Fibroblast of skin of left biceps (primary cell): ENCODE data around the gene IFT57.
A peak's percentile ranks its signal among the peaks of the same experiment; 100 is the strongest.
"Not testable (repeated sequence)": the region's sequence is repeated elsewhere in the genome, so short reads cannot be mapped to it uniquely, and the experiment has no call there.

ENCODE experiments used
- DNase-seq, 2 experiments: peaks; one replicate each; pipeline ENCODE4 v3.0.0-alpha.2; 2013; ENCODE audit warnings: low read depth in 2 of 2

Gene IFT57

DNA sequence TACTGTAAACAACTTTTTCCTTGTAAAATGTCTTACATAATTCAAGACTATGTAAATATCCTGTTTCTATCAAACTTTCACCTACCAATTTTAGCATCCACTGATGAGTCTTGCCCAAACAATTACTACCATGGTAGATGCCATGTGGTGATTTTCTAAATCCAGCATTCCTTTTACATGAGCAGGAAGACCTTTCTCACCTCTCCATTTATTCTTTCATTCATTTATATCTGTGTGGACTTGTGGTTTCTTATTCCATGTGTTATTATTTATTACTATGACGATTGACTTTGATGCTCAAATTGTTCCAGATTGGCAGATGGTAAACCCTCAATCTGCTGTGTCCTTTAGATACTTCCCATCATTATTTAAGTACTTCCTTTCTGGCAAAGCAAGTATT, 62.4 kb downstream of the IFT57 start:
- DNase-seq: no peak

DNA sequence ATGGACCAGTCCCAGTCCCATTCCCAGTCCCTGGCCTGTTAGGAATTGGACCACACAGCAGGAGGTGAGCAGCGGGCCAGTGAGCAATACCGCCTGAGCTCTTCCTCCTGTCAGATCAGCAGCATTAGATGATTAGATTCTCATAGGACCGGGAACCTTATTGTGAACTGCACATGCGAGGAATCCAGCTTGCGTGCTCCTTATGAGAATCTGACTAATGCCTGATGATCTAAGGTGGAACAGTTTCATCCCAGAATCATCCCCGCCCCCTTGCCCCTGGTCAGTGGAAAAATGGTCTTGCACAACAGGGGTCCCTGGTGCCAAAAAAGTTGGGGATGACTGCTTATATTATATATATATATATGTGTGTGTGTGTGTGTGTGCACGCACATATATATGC, 63.1 kb downstream of the IFT57 start:
- DNase-seq: no peak

DNA sequence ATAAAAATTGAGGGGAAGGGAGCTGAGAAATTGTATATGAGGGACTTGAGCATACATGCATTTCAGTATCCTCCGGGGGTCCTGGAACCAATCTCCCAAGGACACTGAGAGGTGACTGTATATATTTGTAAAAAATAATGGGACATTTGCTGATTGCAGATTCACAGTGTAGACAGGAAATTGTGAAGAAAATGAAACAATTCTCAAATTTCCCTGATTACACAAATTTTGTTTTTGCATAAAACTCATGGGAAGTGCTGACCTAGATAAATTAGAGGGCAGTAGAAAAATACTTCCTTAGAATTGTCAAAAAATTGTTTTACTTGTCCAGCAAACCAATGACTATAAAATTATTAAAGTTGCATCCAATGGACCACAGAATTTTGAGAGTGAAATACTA, 64.0 kb downstream of the IFT57 start:
- no peak for DNase-seq

DNA sequence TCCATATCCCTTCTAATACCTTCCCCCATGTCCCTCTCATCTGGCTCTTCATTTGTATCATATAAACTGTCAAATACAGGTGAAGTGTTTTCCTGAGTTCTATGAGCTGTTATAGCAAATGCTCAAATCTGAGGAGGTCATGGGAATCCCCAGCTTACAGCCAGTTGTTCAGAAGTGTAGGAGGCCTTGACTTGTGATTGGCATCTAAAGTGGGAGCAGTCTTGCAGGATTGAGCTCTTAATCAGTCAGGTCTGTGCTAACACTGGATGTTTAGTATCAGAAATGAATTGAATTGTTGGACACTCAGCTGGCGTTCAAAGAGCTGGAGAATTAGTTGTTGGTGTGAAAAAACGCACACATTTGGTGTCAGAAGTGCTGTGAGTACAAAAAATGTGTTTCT, 65.0 kb downstream of the IFT57 start:
- DNase-seq: no peak

DNA sequence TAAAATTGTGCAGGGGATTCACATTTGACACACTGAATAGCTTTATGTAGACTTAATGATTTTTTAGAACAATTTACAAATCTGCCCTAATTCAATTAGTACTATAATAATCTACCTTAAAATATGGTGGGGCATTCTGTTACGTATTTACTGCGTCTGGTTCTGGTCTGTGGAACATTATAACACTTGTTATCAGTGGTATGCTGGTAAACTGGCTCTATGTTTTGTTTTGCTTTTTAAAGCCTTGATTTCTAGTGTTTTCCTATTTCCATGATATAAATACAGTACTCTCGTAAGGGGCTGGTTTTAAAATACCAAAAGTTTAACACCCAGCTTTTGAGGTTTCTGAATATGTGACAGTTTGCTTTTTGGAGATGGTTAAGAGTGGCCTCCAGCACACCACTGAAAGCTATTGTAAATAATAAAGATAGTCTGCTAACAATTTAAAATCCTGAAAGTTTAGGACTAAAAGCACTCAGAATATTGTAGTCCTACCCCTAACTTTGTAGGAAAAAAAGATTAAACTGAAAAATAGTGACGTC, 65.8 kb downstream of the IFT57 start:
- DNase-seq: no peak

DNA sequence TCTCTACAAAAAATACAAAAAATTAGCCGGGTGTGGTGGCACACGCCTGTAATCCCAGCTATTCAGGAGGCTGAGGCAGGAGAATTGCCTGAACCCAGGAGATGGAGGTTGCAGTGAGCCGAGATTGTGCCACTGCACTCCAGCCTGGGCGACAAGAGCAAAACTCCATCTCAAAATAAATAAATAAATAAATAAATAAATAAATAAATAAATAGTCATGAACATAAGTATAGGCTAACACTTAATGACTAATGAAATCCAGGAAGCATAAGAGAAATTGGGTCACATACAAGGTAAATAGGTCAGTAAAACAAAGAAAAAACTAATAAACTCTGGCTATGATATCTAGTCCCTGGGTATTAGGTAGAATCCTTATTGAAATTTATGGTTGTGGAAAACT, 66.6 kb downstream of the IFT57 start:
- not testable (repeated sequence) for DNase-seq

DNA sequence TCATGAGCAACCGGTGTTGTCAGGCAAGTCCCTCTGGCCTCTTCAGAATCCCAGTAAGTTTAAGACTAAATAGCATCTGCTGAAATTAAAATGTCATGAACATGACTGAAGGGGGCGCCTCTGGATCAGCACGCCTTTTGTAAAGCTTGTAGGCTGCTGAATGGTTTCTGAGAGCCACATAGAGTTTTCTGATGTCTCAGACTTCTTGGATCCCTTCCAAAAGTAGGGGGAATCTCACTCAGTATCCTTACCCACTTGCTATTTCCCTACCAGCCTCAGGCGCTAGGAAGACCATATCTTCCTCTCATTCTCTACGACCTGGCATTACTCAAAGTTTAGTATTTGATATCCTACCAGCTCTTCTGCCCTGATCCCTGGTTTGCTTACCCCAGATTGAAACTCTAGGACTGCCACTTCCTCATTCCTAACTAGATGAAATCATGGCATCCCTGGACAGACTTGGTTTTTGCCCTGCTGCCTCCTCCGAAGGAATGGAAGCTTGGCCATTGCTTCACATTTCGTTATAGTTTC, 68.7 kb downstream of the IFT57 start:
- peak in 1 of 2 experiments; percentile 46 for DNase-seq

DNA sequence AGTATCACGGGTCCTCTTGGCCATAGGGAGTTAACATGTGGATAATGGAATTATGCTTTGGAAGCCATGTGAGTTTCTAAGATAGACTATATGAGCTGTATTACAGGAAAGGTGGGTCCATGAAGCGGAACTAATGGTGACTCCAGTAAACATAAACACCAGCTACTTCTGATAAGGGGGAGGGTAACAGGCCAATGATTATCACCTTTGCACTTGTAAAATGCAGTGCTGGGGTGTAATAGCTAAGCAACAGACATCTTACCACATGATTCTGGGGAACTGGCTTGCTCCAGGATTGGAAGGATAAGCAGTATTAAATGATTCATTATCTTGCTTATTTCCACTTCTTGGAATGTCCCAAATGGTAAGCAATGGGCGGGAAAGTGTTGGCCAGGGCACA, 70.0 kb downstream of the IFT57 start:
- DNase-seq: no peak

DNA sequence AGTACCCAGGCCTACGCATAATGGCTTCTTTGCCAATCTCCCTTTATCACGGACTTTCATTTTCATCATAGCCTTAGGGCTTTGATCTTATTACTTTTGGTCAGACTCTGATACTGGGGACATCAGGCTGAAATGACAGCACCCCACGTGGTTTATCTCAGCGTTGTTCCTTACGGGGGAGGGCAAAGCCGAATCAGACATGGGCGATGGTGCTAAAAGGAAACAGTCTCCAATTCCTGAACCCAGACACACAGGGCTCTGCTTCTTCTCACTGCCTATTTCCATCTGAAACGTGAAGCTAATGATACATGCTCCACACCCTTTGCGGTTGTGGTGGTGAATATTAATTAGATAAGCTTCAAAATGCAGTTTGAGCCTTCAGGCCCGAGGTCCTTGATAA, 72.0 kb downstream of the IFT57 start:
- no peak for DNase-seq

DNA sequence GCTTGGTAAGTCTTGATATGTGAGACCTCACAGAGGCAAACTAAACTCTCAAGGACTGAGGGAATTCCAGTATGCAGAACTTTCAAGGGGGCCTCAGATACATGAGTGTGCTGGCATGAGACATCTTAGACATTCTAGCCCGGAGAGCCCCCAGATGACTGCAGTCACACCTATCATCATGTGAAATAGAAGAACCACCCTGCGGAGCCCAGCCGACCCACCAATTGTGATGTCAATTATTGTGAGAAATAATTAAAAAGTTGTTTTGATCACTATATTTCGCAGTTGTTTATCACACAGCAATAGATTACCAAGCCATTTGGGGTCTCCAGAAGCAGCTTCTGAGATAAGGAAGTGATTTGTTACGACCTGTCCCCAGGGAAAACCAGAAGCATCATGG, 76.1 kb downstream of the IFT57 start:
- DNase-seq: no peak

DNA sequence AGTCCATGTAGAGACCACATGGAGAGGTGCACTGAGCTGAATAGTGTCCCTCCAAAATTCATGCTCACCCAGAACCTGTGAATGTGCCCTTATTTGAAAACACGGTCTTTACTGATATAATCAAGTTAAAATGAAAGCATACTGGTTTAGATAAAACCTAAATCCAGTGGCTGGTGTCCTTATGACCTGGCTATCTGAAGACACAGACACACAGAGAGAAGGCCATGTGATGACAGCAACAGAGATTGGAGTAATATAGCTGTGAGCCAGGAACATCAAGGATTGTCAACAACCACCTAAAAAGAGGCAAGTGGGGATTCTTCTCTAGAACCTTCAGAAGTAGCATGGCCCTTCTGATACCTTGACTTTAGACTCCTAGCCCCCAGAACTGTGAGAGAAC, 76.6 kb downstream of the IFT57 start:
- DNase-seq: no peak

DNA sequence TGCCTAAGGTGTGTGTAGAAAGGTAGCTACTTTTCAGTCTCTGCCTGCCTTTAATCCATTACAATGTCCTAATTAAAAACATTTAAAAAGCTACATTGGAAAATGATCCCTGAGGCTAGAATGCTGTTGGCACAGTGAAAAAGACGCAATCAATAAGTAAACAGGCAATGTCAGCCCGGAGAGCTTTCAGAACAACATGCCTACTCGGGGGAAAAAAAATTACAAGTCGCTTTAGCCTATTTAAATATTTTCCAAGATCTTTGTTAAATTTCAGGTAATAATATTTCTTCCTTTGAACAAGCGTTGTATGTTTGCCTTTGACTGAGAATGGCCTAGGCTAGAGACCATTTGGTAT, 84.8 kb downstream of the IFT57 start:
- DNase-seq: no peak

DNA sequence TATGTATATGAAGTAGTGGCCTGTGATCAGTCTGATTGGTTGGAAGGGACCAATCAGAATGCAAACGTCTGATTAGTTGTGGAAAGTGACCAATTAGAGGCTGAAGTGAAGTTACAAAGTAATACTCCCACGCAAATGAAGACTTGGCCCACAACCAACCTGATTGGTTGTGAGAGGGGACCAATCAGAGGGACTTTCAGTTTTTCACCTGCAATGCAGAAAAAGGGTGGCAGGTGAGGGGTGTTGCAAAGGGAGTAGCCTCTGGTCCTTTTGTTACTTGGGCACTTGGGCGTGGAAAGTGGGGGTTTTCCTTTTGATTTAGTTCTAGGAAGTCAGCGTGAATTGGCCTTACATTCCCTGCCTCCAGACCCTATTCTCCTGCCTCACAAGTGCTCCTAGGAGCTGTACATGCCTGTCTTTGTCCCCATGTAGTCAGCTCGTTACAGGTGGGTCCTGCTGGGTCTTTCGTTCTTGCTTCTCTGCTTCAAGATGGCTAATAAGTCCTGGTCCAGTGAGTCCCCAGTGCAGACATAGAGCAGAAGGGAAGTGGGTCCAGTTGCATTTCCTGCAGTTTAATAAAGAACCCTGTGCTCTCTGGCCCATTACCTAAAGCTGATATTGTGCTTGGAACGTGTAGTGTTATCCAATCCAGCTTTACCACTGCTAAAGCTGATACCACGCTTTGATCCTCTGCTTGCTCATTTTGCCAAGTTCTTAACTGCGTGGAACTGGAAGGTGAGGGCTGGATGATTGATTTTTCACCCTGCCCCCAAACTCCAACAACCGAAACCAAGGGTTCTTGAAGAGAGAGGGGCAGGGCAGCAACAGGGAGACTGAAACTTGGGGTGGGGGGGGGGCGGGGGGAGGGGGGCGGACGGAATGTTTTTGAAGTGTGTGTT, 85.4 kb downstream of the IFT57 start:
- DNase-seq: no peak

DNA sequence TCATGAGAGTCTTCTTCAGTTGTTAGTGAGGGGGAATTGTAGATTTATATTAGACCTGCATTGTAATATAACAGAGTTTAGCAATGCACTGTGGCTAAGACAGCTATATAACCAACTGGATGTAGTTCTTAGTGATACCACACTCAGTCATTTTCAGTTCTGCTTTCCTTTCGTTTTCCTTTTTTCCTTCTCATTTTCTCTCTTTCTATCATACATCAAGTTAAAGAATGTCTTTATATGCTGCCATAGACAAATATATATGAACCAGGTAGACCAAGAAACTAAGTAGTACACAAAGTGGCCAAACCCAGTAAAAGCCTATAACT, 87.7 kb downstream of the IFT57 start:
- DNase-seq: no peak

DNA sequence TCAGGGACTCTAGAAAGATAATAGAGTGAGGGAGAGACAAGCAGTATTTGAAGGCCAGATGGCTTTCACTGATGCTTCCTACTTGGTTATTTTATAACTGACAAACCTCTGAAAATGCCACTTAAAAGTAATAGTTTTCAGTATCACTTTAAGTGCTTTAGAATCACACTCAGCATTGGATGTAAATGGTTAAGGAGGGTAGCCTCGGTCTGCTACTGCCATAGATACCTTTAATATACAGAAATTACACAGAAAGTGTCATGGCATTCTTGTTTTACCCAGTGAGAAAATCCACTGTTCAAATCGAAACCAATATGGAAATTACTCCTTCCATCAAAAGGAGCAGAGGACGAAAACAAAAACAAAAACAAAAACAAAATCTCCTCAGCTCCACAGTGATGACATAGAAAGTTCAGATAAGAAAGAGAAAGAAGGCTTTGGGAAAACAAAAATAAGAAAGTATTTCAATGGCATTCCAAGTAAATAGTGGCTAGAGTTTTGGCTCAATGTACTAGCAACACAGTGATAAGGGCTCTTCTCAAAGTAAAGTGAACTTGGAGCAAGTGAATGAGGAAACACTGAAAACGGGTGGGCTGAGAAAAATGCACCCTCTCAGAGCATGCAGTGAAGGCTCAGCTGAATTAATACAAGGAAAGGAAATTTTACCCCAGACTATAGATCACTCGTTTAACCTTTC, 88.2 kb downstream of the IFT57 start:
- DNase-seq: no peak

DNA sequence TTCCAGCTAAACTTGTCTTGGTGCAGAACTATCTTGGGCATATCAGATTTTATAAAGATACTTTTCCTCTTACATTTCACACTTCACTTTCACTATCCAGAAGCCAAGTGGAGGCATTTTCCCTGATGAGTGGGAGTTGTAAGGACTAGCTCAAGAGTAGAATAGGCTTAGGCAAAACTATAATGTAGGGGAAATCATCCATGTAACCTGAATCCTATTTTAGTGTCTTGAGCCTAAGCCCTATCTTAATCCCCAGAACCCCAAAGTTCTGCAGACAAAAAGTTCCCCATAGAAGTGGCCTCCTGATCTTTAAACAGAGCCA, 89.2 kb downstream of the IFT57 start:
- DNase-seq: no peak

DNA sequence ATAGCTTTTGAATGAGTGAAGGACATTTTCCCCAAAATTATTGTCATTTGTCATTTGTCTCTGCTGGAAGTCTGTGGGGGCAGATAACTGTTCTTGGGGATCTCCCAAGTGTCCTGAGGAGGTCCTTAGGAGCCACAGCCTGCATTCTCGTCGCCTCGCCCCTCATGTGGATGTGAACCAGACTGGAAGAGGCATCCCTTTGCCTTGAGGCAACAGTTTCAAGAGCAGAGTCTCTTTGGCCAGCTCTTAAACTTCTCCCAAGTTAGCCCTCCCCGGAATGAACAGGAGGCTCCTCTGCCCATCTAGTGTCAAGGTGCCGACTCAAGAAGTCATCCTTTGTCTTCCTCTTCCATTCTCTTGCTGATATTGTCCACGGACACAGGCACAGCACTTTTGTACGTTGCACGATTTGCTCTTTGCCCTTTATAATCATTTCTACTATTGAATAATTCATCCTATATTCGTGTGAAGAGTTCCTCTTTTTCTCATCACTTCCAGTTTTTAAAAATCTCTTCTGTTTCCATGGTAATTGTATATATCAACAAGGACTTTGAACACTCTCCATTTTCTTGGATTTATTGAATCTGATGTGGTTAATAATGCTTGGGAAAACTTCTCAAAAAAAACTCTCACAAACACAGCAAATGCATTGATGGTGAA, 90.6 kb downstream of the IFT57 start:
- no peak for DNase-seq

DNA sequence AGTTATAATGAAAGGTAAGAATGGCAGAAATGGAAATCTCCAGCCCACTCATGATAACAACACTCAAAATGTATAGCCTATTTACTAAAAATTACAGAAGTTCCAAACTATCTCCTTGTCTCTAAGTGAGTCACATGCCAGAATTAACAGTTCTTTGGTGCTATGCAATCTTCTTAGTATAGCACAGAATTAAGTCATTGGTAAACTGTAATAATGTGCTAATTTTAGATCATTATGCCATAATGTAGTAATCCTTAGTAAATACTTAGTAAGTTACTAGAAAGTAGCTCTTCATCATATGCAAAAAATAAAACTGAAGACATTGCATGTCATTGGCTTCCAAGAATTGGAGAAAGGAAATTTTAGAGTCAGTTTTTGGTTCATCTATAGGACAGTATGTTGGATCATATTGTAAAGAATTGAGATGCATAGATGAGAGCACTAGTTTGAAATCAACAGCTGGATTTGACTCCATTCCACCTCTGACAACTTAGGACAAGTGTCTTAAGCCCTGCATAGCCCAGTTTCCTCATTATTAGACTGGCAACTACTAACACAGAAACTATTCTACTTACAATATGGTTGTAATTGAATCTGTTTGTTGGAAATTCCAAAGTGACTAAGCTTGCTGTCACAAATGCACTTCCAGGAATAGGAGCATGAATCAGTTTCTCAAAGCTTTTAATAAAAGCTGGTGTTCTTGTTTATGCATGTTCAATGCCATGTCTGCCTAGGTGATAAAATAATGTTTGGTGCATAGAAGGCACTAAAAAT, 91.3 kb downstream of the IFT57 start:
- DNase-seq: peak; percentile 55 to 64

DNA sequence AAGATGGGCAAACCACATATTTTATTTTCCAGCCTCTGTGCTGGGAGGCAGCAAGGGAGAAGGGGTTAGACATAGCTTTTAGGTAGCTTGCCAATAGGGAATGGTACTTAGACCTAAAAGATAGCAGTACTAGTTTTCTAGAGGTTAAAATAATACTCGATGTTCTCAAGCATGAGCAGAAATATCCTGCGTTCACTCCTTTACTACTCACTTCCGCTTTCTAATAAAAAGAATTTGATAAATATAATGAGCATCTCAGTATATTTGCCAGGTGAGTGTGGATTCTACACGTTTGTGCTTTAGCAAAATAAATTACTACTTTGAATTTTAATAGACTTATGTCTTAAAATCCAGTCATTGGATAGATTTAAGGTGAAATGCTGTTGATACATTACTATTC, 92.0 kb downstream of the IFT57 start:
- no peak for DNase-seq

DNA sequence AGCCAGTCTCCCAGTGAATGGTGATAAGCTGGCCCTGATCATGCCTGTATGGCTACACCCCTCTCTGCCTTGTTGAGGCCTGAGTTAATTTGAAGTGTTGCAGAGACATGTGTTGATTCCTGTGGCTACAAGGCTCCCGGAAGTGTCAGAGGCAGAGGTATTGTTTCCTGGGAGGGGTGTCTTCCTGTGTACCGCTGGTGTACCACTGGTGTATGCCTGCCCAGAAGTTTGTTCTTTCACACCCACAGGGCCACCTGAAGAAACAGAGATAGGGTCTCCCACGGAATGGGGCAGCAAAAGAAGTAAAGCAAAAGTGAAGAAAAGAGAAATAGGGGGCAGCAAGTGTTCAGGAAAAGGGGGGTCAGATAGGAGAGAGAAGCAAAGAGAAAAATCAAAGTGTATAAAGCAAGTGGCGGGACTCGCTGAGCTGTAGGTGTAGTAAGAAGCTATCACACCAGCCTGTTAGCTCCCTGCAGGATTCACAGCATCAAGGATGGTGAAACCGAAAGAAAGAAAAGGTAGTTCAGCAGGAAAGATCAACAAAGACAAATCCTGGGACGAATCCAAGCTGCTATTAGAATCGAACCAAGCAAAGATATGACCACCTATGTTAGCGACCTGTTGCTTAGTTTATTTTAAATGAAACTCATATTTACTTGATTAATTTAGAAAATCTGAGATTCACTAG, 94.8 kb downstream of the IFT57 start:
- no peak for DNase-seq

DNA sequence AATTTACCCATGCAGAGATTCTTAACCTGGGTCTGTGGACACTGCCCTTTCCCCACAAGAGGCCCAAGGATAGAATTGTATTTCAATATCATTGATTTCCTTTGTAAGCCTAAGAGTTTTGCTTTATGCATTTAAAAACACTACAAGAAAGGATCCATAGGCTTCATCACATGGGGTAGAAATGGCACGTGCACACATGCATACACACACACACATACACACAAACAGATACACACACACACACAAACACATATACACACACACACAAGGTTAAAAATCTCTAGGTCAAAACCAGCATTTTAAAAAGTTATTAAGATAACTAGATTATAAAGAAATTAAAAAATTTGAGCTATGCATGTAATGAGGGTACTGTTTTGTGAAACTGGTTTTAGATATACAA, 95.9 kb downstream of the IFT57 start:
- no peak for DNase-seq
